ENCODE measurements around the gene NTRK3.

DNA sequence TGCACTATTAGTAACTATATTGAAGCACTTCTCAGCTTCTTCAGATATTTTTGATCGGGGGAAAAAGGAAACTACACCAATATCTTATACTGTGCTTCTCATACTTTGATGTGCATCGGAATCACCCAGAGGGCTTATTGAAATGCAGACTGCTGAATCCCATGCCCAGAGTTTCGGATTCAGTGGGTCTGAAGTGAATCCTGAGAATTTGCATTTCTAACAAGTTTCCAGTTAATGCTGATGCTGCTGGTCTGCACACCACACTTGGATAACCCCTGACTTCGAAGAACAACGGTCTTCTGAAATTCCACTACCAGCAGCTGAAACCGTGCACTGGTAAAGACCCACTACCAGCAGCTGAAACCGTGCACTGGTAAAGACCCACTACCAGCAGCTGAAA lies 243.9 kb downstream of the NTRK3 start:
- TF ChIP-seq POLR2AphosphoS5 (IDR thresholded peaks at IDR 0.05) (no peak), POLR2A (IDR thresholded peaks at IDR 0.05) (no peak), EP300 (IDR thresholded peaks at IDR 0.05) (no peak)
- TF ChIP-seq, protein P1, sequence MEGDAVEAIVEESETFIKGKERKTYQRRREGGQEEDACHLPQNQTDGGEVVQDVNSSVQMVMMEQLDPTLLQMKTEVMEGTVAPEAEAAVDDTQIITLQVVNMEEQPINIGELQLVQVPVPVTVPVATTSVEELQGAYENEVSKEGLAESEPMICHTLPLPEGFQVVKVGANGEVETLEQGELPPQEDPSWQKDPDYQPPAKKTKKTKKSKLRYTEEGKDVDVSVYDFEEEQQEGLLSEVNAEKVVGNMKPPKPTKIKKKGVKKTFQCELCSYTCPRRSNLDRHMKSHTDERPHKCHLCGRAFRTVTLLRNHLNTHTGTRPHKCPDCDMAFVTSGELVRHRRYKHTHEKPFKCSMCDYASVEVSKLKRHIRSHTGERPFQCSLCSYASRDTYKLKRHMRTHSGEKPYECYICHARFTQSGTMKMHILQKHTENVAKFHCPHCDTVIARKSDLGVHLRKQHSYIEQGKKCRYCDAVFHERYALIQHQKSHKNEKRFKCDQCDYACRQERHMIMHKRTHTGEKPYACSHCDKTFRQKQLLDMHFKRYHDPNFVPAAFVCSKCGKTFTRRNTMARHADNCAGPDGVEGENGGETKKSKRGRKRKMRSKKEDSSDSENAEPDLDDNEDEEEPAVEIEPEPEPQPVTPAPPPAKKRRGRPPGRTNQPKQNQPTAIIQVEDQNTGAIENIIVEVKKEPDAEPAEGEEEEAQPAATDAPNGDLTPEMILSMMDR (IDR thresholded peaks at IDR 0.05): no peak

All from suprapubic skin (tissue), 4 donors.